Neuronal stem cell (in vitro differentiated cells): ENCODE measurements around the gene F7.

Experiments used
- DNase-seq: peaks from one replicate; pipeline ENCODE4 v3.0.0-alpha.2; 2013; ENCODE audit warnings: low spot score
- H2AFZ ChIP-seq: one replicate; pipeline ENCODE4 v1.6.1; 2013; ENCODE audit warnings: mild to moderate bottlenecking, low read length, inconsistent platforms
- H2AK5ac ChIP-seq: 2 replicates; pipeline ENCODE4 v1.6.1; 2013; ENCODE audit warnings: low read depth, mild to moderate bottlenecking, inconsistent platforms, low read length, moderate library complexity, mixed read lengths
- H2BK120ac ChIP-seq: 2 replicates; pipeline ENCODE4 v1.6.1; 2013; ENCODE audit warnings: low read depth, mild to moderate bottlenecking, inconsistent platforms, low read length, moderate library complexity, mixed read lengths
- H2BK12ac ChIP-seq: one replicate; pipeline ENCODE4 v1.6.1; 2013; ENCODE audit warnings: low read length, inconsistent platforms
- H2BK15ac ChIP-seq: 2 replicates; pipeline ENCODE4 v1.6.1; 2013; ENCODE audit warnings: mild to moderate bottlenecking, low read length, inconsistent platforms, mixed read lengths
- H2BK5ac ChIP-seq: one replicate; pipeline ENCODE4 v1.6.1; 2013; ENCODE audit warnings: inconsistent platforms, mild to moderate bottlenecking, low read length, moderate library complexity
- H3K14ac ChIP-seq: one replicate; pipeline ENCODE4 v1.6.1; 2013; ENCODE audit warnings: low read length, inconsistent platforms
- H3K18ac ChIP-seq: 2 replicates; pipeline ENCODE4 v1.6.1; 2013; ENCODE audit warnings: low read length, inconsistent platforms
- H3K23ac ChIP-seq: 2 replicates; pipeline ENCODE4 v1.6.1; 2013; ENCODE audit warnings: low read depth, mild to moderate bottlenecking, mixed read lengths, low read length, inconsistent platforms; ENCODE audit not compliant: poor library complexity
- H3K27ac ChIP-seq: replicated peaks from 3 replicates; pipeline ENCODE4 v1.5.1; 2013; ENCODE audit warnings: low read length, inconsistent platforms
- H3K27me3 ChIP-seq, 3 experiments: 2 replicates each; pipeline ENCODE4 v1.6.1; 2013; ENCODE audit warnings: low read length in 3 of 3, mild to moderate bottlenecking in 2 of 3, inconsistent platforms in 1 of 3, low read depth in 1 of 3, mixed read lengths in 1 of 3, moderate library complexity in 1 of 3; ENCODE audit not compliant: control insufficient read depth in 3 of 3, insufficient read depth in 3 of 3
- H3K36me3 ChIP-seq, 2 donors: replicated peaks in 1 of 2; 2 replicates each; pipeline ENCODE4 v1.6.1; 2013; ENCODE audit warnings: low read length in 2 of 2; ENCODE audit not compliant: control insufficient read depth in 2 of 2, insufficient read depth in 2 of 2
- H3K4ac ChIP-seq: 2 replicates; pipeline ENCODE4 v1.6.1; 2013; ENCODE audit warnings: inconsistent platforms, mild to moderate bottlenecking, low read length, moderate library complexity
- H3K4me1 ChIP-seq, 2 donors: 1 replicate in 1 of 2; 2 replicates in 1 of 2; pipeline ENCODE4 v1.6.1; 2013; ENCODE audit warnings: low read length in 2 of 2, low read depth in 1 of 2; ENCODE audit not compliant: control insufficient read depth in 2 of 2, insufficient read depth in 1 of 2
- H3K4me2 ChIP-seq: one replicate; pipeline ENCODE4 v1.6.1; 2013; ENCODE audit warnings: mild to moderate bottlenecking, low read length, inconsistent platforms; ENCODE audit not compliant: insufficient read depth, poor library complexity, severe bottlenecking
- H3K4me3 ChIP-seq, 2 donors: 2 replicates each; pipeline ENCODE4 v1.5.1; 2013; ENCODE audit warnings: low read length in 2 of 2, mild to moderate bottlenecking in 2 of 2, inconsistent platforms in 1 of 2, moderate library complexity in 1 of 2
- H3K79me1 ChIP-seq: one replicate; pipeline ENCODE4 v1.6.1; 2013; ENCODE audit warnings: low read depth, mild to moderate bottlenecking, inconsistent platforms, low read length, moderate library complexity
- H3K9ac ChIP-seq: one replicate; pipeline ENCODE4 v1.6.1; 2013; ENCODE audit warnings: mild to moderate bottlenecking, low read depth, low read length, inconsistent platforms; ENCODE audit not compliant: poor library complexity
- H3K9me3 ChIP-seq, 2 donors: replicated peaks in 1 of 2; 2 replicates each; pipeline versions ENCODE3 to v1.6.1; 2013; ENCODE audit warnings: low read length in 2 of 2, mild to moderate bottlenecking in 2 of 2, inconsistent platforms in 1 of 2, low read depth in 1 of 2, mixed read lengths in 1 of 2, moderate library complexity in 1 of 2; ENCODE audit not compliant: control insufficient read depth in 2 of 2, insufficient read depth in 1 of 2
- H4K8ac ChIP-seq: one replicate; pipeline ENCODE4 v1.6.1; 2013; ENCODE audit warnings: low read depth, mild to moderate bottlenecking, inconsistent platforms, low read length, moderate library complexity
- H4K91ac ChIP-seq: one replicate; pipeline ENCODE4 v1.6.1; 2013; ENCODE audit warnings: low read length, low read depth, mild to moderate bottlenecking, inconsistent platforms; ENCODE audit not compliant: poor library complexity
- WGBS, 2 donors: extraction: QIAGEN DNeasy Blood & Tissue Kit; methylation state at CpG; one replicate each; pipeline ENCODE4 v1.1.7; 2013; ENCODE audit warnings: missing lambda C conversion rate in 2 of 2, mixed read lengths in 1 of 2; ENCODE audit not compliant: insufficient read length in 2 of 2, insufficient replicate concordance in 1 of 2; ENCODE audit errors: extremely low coverage in 2 of 2; 5-methylcytosine and 5-hydroxymethylcytosine counted together

The F7 gene

GRCh38 chr13:113058129-113058987, 47.2 kb upstream of the F7 start:
- no peak overlapping the region for H2BK5ac ChIP-seq
- H2AK5ac ChIP-seq, result no peak overlapping the region
- H2BK15ac ChIP-seq, result no peak overlapping the region
- H2BK12ac ChIP-seq, result no peak overlapping the region
- WGBS, 2 donors, result no CpG with 5 or more reads among the region's 21 CpGs
- H3K4ac ChIP-seq, result no peak overlapping the region
- H3K23ac ChIP-seq, result no peak overlapping the region
- H3K4me3 ChIP-seq, result peak overlapping the region in 1 of 2 donors; percentile 59
- H2BK120ac ChIP-seq, result no peak overlapping the region
- H3K27ac ChIP-seq, result no peak overlapping the region
- H3K14ac ChIP-seq, result no peak overlapping the region
- H3K18ac ChIP-seq, result no peak overlapping the region
- no peaks in the 10 kb centered on the region for H3K27me3 ChIP-seq
- H2AFZ ChIP-seq, result no peak overlapping the region
- peaks cover 8 to 17% of the 10 kb centered on the region in 2 donors for H3K9me3 ChIP-seq
- H3K79me1 ChIP-seq, result no peaks in the 10 kb centered on the region
- H3K4me1 ChIP-seq, result peaks cover 4 to 6% of the 10 kb centered on the region in 2 donors
- no peak overlapping the region for H4K91ac ChIP-seq
- H3K9ac ChIP-seq, result no peak overlapping the region
- H3K4me2 ChIP-seq, result no peak overlapping the region
- no peak for DNase-seq
- no peak overlapping the region for H4K8ac ChIP-seq
- peaks cover 2 to 3% of the 10 kb centered on the region in 2 donors for H3K36me3 ChIP-seq

- Histone ChIP-seq H2AFZ (no peak overlapping the region), H2AK5ac (no peak overlapping the region), H2BK15ac (no peak overlapping the region), H3K4me2 (no peak overlapping the region), H3K4me3 (no peak overlapping the region), H4K8ac (no peak overlapping the region), H3K18ac (no peak overlapping the region), H3K4ac (no peak overlapping the region), H2BK120ac (no peak overlapping the region), H2BK5ac (no peak overlapping the region), H3K23ac (no peak overlapping the region), H3K9ac (no peak overlapping the region), H3K9me3 (peaks cover 8 to 17% of the 10 kb centered on the region in 2 donors), H3K79me1 (no peaks in the 10 kb centered on the region), H3K14ac (no peak overlapping the region), H3K4me1 (peaks cover 4 to 6% of the 10 kb centered on the region in 2 donors), H2BK12ac (no peak overlapping the region), H3K36me3 (peaks cover 3 to 5% of the 10 kb centered on the region in 2 donors), H4K91ac (no peak overlapping the region), H3K27me3 (no peaks in the 10 kb centered on the region), H3K27ac (no peak overlapping the region)
- no CpG with 5 or more reads among the region's 22 CpGs for WGBS, 2 donors
- no peak for DNase-seq
Observed at GRCh38 chr13:113058988-113059850, 46.4 kb upstream of the F7 start.

GRCh38 chr13:113059891-113060290, 45.7 kb upstream of the F7 start:
- Histone ChIP-seq H3K9ac (peak overlapping the region; percentile 10), H2BK5ac (no peak overlapping the region), H3K4me1 (peaks cover 4 to 8% of the 10 kb centered on the region in 2 donors), H3K36me3 (peaks cover 6 to 9% of the 10 kb centered on the region in 2 donors), H3K4ac (no peak overlapping the region), H3K4me3 (no peak overlapping the region), H3K23ac (no peak overlapping the region), H2BK15ac (no peak overlapping the region), H3K14ac (no peak overlapping the region), H2AFZ (no peak overlapping the region), H3K27ac (no peak overlapping the region), H2BK120ac (no peak overlapping the region), H4K91ac (no peak overlapping the region), H2BK12ac (no peak overlapping the region), H3K4me2 (no peak overlapping the region), H3K18ac (peak overlapping the region; percentile 38), H4K8ac (no peak overlapping the region), H3K9me3 (peaks cover 8 to 17% of the 10 kb centered on the region in 2 donors), H2AK5ac (no peak overlapping the region), H3K27me3 (no peaks in the 10 kb centered on the region), H3K79me1 (no peaks in the 10 kb centered on the region)
- DNase-seq, result no peak
- WGBS, 2 donors, result no CpG with 5 or more reads among the region's 15 CpGs
